Measurements from ENCODE around the gene MGAT5.

The MGAT5 gene

GRCh38 chr2:134217351-134217750 is 36.5 kb upstream of the MGAT5 start:
- Histone ChIP-seq H3K79me1 (replicated peaks; ENCODE audit: low read length, poor library complexity, severe bottlenecking) (peaks cover 34% of the 10 kb centered on the region), H2BK12ac (ENCODE audit: low read length in 2 of 2) (no peak overlapping the region), H2AK5ac (ENCODE audit: low read length, severe bottlenecking) (no peak overlapping the region), H3K9me3 (ENCODE audit: control insufficient read depth, low read length) (no peaks in the 10 kb centered on the region), H3K4me3 (ENCODE audit: insufficient read depth in 1 of 2, low read depth in 1 of 2, low read length in 2 of 2) (no peak overlapping the region), H3K27ac (ENCODE audit: low read length, poor library complexity, severe bottlenecking) (no peak overlapping the region), H3K4me2 (ENCODE audit: low read length, poor library complexity, severe bottlenecking) (no peak overlapping the region), H3K9ac (ENCODE audit: low read length) (no peak overlapping the region), H4K91ac (ENCODE audit: low read length) (no peak overlapping the region), H2BK5ac (ENCODE audit: low read depth, low read length, poor library complexity, severe bottlenecking) (no peak overlapping the region), H3K18ac (ENCODE audit: low read depth in 1 of 2, low read length in 2 of 2) (no peak overlapping the region), H3K4me1 (ENCODE audit: control insufficient read depth, insufficient read depth, low read depth, low read length) (peaks cover 5% of the 10 kb centered on the region), H2BK15ac (ENCODE audit: low read depth, poor library complexity, severe bottlenecking) (no peak overlapping the region), H3K14ac (ENCODE audit: low read length in 2 of 2) (no peak overlapping the region), H3K4ac (ENCODE audit: low read depth in 1 of 2, low read length in 2 of 2) (no peak overlapping the region), H3K23ac (ENCODE audit: low read length in 2 of 2) (no peak overlapping the region), H4K8ac (ENCODE audit: low read length) (no peak overlapping the region), H2AFZ (ENCODE audit: low read depth, low read length) (no peak overlapping the region), H3K36me3 (ENCODE audit: control insufficient read depth in 1 of 2, insufficient read depth in 2 of 2, low read depth in 1 of 2, low read length in 2 of 2) (no peaks in the 10 kb centered on the region), H3K27me3 (ENCODE audit: control insufficient read depth in 1 of 2, insufficient read depth in 1 of 2, low read length in 2 of 2) (no peaks in the 10 kb centered on the region), H2BK120ac (ENCODE audit: low read depth, low read length) (no peak overlapping the region)
- 93% methylated on average over 2 of the region's 2 CpGs for WGBS
- DNase-seq = no peak

- Histone ChIP-seq H3K18ac (ENCODE audit: low read depth in 1 of 2, low read length in 2 of 2) (no peak overlapping the region), H3K27ac (ENCODE audit: low read length, poor library complexity, severe bottlenecking) (no peak overlapping the region), H4K8ac (ENCODE audit: low read length) (no peak overlapping the region), H3K36me3 (ENCODE audit: control insufficient read depth in 1 of 2, insufficient read depth in 2 of 2, low read depth in 1 of 2, low read length in 2 of 2) (no peaks in the 10 kb centered on the region), H3K23ac (ENCODE audit: low read length in 2 of 2) (no peak overlapping the region), H3K27me3 (ENCODE audit: control insufficient read depth in 1 of 2, insufficient read depth in 1 of 2, low read length in 2 of 2) (no peaks in the 10 kb centered on the region), H3K14ac (ENCODE audit: low read length in 2 of 2) (no peak overlapping the region), H4K91ac (ENCODE audit: low read length) (no peak overlapping the region), H2BK15ac (ENCODE audit: low read depth, poor library complexity, severe bottlenecking) (no peak overlapping the region), H3K4me1 (ENCODE audit: control insufficient read depth, insufficient read depth, low read depth, low read length) (peaks cover 5% of the 10 kb centered on the region), H3K4me2 (ENCODE audit: low read length, poor library complexity, severe bottlenecking) (no peak overlapping the region), H2AFZ (ENCODE audit: low read depth, low read length) (no peak overlapping the region), H2BK5ac (ENCODE audit: low read depth, low read length, poor library complexity, severe bottlenecking) (no peak overlapping the region), H2BK120ac (ENCODE audit: low read depth, low read length) (no peak overlapping the region), H3K79me1 (replicated peaks; ENCODE audit: low read length, poor library complexity, severe bottlenecking) (peaks cover 34% of the 10 kb centered on the region), H3K9ac (ENCODE audit: low read length) (no peak overlapping the region), H2AK5ac (ENCODE audit: low read length, severe bottlenecking) (no peak overlapping the region), H3K9me3 (ENCODE audit: control insufficient read depth, low read length) (no peaks in the 10 kb centered on the region), H3K4me3 (ENCODE audit: insufficient read depth in 1 of 2, low read depth in 1 of 2, low read length in 2 of 2) (no peak overlapping the region), H3K4ac (ENCODE audit: low read depth in 1 of 2, low read length in 2 of 2) (no peak overlapping the region), H2BK12ac (ENCODE audit: low read length in 2 of 2) (no peak overlapping the region)
- peak; percentile 26 for DNase-seq
- WGBS = 97% methylated on average over 1 of the region's 1 CpG
Measured at GRCh38 chr2:134217924-134218323, 35.9 kb upstream of the MGAT5 start.

GRCh38 chr2:134218414-134218813 is 35.5 kb upstream of the MGAT5 start:
- WGBS = 100% methylated on average over 3 of the region's 3 CpGs
- Histone ChIP-seq H3K23ac (ENCODE audit: low read length in 2 of 2) (no peak overlapping the region), H4K91ac (ENCODE audit: low read length) (no peak overlapping the region), H2BK5ac (ENCODE audit: low read depth, low read length, poor library complexity, severe bottlenecking) (no peak overlapping the region), H3K4ac (ENCODE audit: low read depth in 1 of 2, low read length in 2 of 2) (no peak overlapping the region), H3K27ac (ENCODE audit: low read length, poor library complexity, severe bottlenecking) (no peak overlapping the region), H3K9me3 (ENCODE audit: control insufficient read depth, low read length) (no peaks in the 10 kb centered on the region), H3K4me1 (ENCODE audit: control insufficient read depth, insufficient read depth, low read depth, low read length) (peaks cover 5% of the 10 kb centered on the region), H2BK15ac (ENCODE audit: low read depth, poor library complexity, severe bottlenecking) (no peak overlapping the region), H2BK120ac (ENCODE audit: low read depth, low read length) (no peak overlapping the region), H3K4me3 (ENCODE audit: insufficient read depth in 1 of 2, low read depth in 1 of 2, low read length in 2 of 2) (no peak overlapping the region), H2BK12ac (ENCODE audit: low read length in 2 of 2) (no peak overlapping the region), H4K8ac (ENCODE audit: low read length) (no peak overlapping the region), H2AFZ (ENCODE audit: low read depth, low read length) (no peak overlapping the region), H3K9ac (ENCODE audit: low read length) (no peak overlapping the region), H3K79me1 (replicated peaks; ENCODE audit: low read length, poor library complexity, severe bottlenecking) (peaks cover 31% of the 10 kb centered on the region), H3K36me3 (ENCODE audit: control insufficient read depth in 1 of 2, insufficient read depth in 2 of 2, low read depth in 1 of 2, low read length in 2 of 2) (no peaks in the 10 kb centered on the region), H3K4me2 (ENCODE audit: low read length, poor library complexity, severe bottlenecking) (no peak overlapping the region), H3K18ac (ENCODE audit: low read depth in 1 of 2, low read length in 2 of 2) (peak overlapping the region in 1 of 2 experiments; percentile 5), H3K14ac (ENCODE audit: low read length in 2 of 2) (no peak overlapping the region), H3K27me3 (ENCODE audit: control insufficient read depth in 1 of 2, insufficient read depth in 1 of 2, low read length in 2 of 2) (no peaks in the 10 kb centered on the region), H2AK5ac (ENCODE audit: low read length, severe bottlenecking) (no peak overlapping the region)
- no peak for DNase-seq

- H3K23ac ChIP-seq (ENCODE audit: low read length in 2 of 2) = no peak overlapping the region
- no peaks in the 10 kb centered on the region for H3K36me3 ChIP-seq (ENCODE audit: control insufficient read depth in 1 of 2, insufficient read depth in 2 of 2, low read depth in 1 of 2, low read length in 2 of 2)
- H3K27me3 ChIP-seq (ENCODE audit: control insufficient read depth in 1 of 2, insufficient read depth in 1 of 2, low read length in 2 of 2) = no peaks in the 10 kb centered on the region
- no peak overlapping the region for H2AK5ac ChIP-seq (ENCODE audit: low read length, severe bottlenecking)
- no peak overlapping the region for H2BK5ac ChIP-seq (ENCODE audit: low read depth, low read length, poor library complexity, severe bottlenecking)
- H2AFZ ChIP-seq (ENCODE audit: low read depth, low read length) = no peak overlapping the region
- H3K79me1 ChIP-seq (replicated peaks; ENCODE audit: low read length, poor library complexity, severe bottlenecking) = peaks cover 30% of the 10 kb centered on the region
- H3K4me1 ChIP-seq (ENCODE audit: control insufficient read depth, insufficient read depth, low read depth, low read length) = peaks cover 5% of the 10 kb centered on the region
- H4K8ac ChIP-seq (ENCODE audit: low read length) = no peak overlapping the region
- H3K9ac ChIP-seq (ENCODE audit: low read length) = no peak overlapping the region
- DNase-seq = peak; percentile 45
- WGBS = 81% methylated on average over 7 of the region's 9 CpGs
- no peaks in the 10 kb centered on the region for H3K9me3 ChIP-seq (ENCODE audit: control insufficient read depth, low read length)
- peak overlapping the region in 1 of 2 experiments; percentile 61 for H3K18ac ChIP-seq (ENCODE audit: low read depth in 1 of 2, low read length in 2 of 2)
- H4K91ac ChIP-seq (ENCODE audit: low read length) = no peak overlapping the region
- H3K4ac ChIP-seq (ENCODE audit: low read depth in 1 of 2, low read length in 2 of 2) = no peak overlapping the region
- H3K14ac ChIP-seq (ENCODE audit: low read length in 2 of 2) = peak overlapping the region in 1 of 2 experiments; percentile 93
- H2BK15ac ChIP-seq (ENCODE audit: low read depth, poor library complexity, severe bottlenecking) = no peak overlapping the region
- H3K27ac ChIP-seq (ENCODE audit: low read length, poor library complexity, severe bottlenecking) = no peak overlapping the region
- no peak overlapping the region for H2BK120ac ChIP-seq (ENCODE audit: low read depth, low read length)
- H3K4me2 ChIP-seq (ENCODE audit: low read length, poor library complexity, severe bottlenecking) = no peak overlapping the region
- no peak overlapping the region for H2BK12ac ChIP-seq (ENCODE audit: low read length in 2 of 2)
- H3K4me3 ChIP-seq (ENCODE audit: insufficient read depth in 1 of 2, low read depth in 1 of 2, low read length in 2 of 2) = no peak overlapping the region
Measured at GRCh38 chr2:134218930-134219658, 34.8 kb upstream of the MGAT5 start.

All from mesenchymal stem cell (in vitro differentiated cells and primary cell).